Measurements from ENCODE around the gene DELE1. TPM values are rescaled to one million over a fixed set of nuclear protein-coding genes. Genes with fewer than 3 reads are reported as not detected.

Gene DELE1
- total RNA-seq, 1 experiment from 2014 or later = 35.1 TPM

DNA sequence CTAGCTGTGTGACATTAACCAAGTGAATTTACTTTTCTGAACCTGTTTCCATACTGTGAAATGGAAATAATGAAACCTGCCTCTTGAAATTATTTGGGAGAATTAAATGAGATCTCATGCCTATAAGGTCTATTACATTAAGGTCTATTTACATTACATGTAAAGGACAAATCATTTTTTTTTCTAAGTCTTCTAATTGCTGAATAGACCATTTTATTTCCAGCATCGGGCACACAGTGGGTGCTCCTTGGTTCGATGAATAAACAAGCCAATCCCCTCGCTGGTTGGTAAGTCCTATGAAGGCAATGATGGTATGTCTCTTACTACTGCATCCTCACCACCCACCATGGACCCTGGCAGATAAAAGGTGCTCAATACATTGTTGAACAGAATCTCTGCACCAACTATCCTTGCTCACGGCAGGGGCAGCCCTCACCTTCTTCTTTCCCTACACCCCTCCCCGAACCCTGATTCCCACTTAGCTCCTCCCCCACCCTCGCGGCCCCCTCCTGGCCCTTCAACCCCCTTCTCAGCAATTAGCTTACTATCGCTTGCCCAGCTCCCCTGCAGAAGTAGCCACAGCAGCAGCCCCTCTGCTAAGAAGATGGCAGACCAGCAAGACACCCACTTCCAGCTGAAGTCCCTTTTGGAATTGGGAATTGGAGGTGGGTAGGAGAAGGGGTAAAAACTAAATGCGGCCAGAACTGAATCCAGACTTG lies 48.5 kb upstream of the DELE1 start:
- BruUV-seq (replicated peaks) = no TSS peak
- Histone ChIP-seq H3K36me3 (ENCODE audit: insufficient read depth, low read length, poor library complexity, severe bottlenecking) (no peaks in the 10 kb centered on the region), H3K27me3 (replicated peaks; ENCODE audit: insufficient read depth, low read depth, low read length, poor library complexity) (peaks cover 49% of the 10 kb centered on the region), H3K9me3 (ENCODE audit: low read depth, low read length, poor library complexity, severe bottlenecking) (no peaks in the 10 kb centered on the region), H3K27ac (ENCODE audit: low read depth, low read length, poor library complexity, severe bottlenecking) (no peak overlapping the region), H3K4me3 (ENCODE audit: low read depth, low read length, poor library complexity, severe bottlenecking) (no peak overlapping the region), H3K4me1 (ENCODE audit: insufficient read depth, low read length, poor library complexity, severe bottlenecking) (peaks cover 24% of the 10 kb centered on the region)
- TF ChIP-seq, protein P1, sequence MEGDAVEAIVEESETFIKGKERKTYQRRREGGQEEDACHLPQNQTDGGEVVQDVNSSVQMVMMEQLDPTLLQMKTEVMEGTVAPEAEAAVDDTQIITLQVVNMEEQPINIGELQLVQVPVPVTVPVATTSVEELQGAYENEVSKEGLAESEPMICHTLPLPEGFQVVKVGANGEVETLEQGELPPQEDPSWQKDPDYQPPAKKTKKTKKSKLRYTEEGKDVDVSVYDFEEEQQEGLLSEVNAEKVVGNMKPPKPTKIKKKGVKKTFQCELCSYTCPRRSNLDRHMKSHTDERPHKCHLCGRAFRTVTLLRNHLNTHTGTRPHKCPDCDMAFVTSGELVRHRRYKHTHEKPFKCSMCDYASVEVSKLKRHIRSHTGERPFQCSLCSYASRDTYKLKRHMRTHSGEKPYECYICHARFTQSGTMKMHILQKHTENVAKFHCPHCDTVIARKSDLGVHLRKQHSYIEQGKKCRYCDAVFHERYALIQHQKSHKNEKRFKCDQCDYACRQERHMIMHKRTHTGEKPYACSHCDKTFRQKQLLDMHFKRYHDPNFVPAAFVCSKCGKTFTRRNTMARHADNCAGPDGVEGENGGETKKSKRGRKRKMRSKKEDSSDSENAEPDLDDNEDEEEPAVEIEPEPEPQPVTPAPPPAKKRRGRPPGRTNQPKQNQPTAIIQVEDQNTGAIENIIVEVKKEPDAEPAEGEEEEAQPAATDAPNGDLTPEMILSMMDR (conservative IDR thresholded peaks at IDR 0.05; ENCODE audit: low read depth, low read length) = no peak
- DNase-seq (ENCODE audit: low spot score) = no peak
- ChIA-PET CTCF (interaction anchor here (0.6 kb wide), 2 partner anchors 118 to 192 kb away, joined by 3 read pairs; no protein-coding TSS in a partner anchor), POLR2A (ENCODE audit: low non-redundant PET) (no interaction called here)
- intact Hi-C loops (cut with micrococcal nuclease; ENCODE audit: unreplicated experiment) = loop anchor here (5.0 kb wide), 1 partner anchor 283 kb away; no protein-coding TSS in a partner anchor

GRCh38 chr5:141875795-141876627 lies 47.7 kb upstream of the DELE1 start:
- Histone ChIP-seq H3K9me3 (ENCODE audit: low read depth, low read length, poor library complexity, severe bottlenecking) (no peaks in the 10 kb centered on the region), H3K4me3 (ENCODE audit: low read depth, low read length, poor library complexity, severe bottlenecking) (peak overlapping the region; percentile 42), H3K36me3 (ENCODE audit: insufficient read depth, low read length, poor library complexity, severe bottlenecking) (no peaks in the 10 kb centered on the region), H3K27ac (ENCODE audit: low read depth, low read length, poor library complexity, severe bottlenecking) (no peak overlapping the region), H3K27me3 (replicated peaks; ENCODE audit: insufficient read depth, low read depth, low read length, poor library complexity) (peaks cover 52% of the 10 kb centered on the region), H3K4me1 (ENCODE audit: insufficient read depth, low read length, poor library complexity, severe bottlenecking) (peaks cover 24% of the 10 kb centered on the region)
- no TSS peak for BruUV-seq (replicated peaks)
- POLR2A ChIA-PET (ENCODE audit: low non-redundant PET) = no interaction called here
- CTCF ChIA-PET = interaction anchor here (0.6 kb wide), 1 partner anchor 193 kb away, joined by 3 read pairs; no protein-coding TSS in a partner anchor
- DNase-seq (ENCODE audit: low spot score) = no peak
- peak; percentile 84 for TF ChIP-seq EZH2 (IDR thresholded peaks at IDR 0.05; ENCODE audit: borderline replicate concordance, low read depth, low read length, poor library complexity, severe bottlenecking)
- TF ChIP-seq, protein P1 (conservative IDR thresholded peaks at IDR 0.05; ENCODE audit: low read depth, low read length) = no peak
- intact Hi-C loops (cut with micrococcal nuclease; ENCODE audit: unreplicated experiment) = loop anchor here (5.0 kb wide), 1 partner anchor 284 kb away; no protein-coding TSS in a partner anchor

GRCh38 chr5:141876628-141877355 lies 46.9 kb upstream of the DELE1 start:
- Histone ChIP-seq H3K36me3 (ENCODE audit: insufficient read depth, low read length, poor library complexity, severe bottlenecking) (no peaks in the 10 kb centered on the region), H3K9me3 (ENCODE audit: low read depth, low read length, poor library complexity, severe bottlenecking) (no peaks in the 10 kb centered on the region), H3K27ac (ENCODE audit: low read depth, low read length, poor library complexity, severe bottlenecking) (no peak overlapping the region), H3K27me3 (replicated peaks; ENCODE audit: insufficient read depth, low read depth, low read length, poor library complexity) (peaks cover 60% of the 10 kb centered on the region), H3K4me1 (ENCODE audit: insufficient read depth, low read length, poor library complexity, severe bottlenecking) (peaks cover 24% of the 10 kb centered on the region), H3K4me3 (ENCODE audit: low read depth, low read length, poor library complexity, severe bottlenecking) (peak overlapping the region; percentile 53)
- DNase-seq (ENCODE audit: low spot score) = no peak
- CTCF ChIA-PET = interaction anchor here (3.2 kb wide), 1 partner anchor 184 kb away, joined by 42 read pairs; no protein-coding TSS in a partner anchor
- TF ChIP-seq, protein P1 (conservative IDR thresholded peaks at IDR 0.05; ENCODE audit: low read depth, low read length) = no peak
- TF ChIP-seq EZH2 (IDR thresholded peaks at IDR 0.05; ENCODE audit: borderline replicate concordance, low read depth, low read length, poor library complexity, severe bottlenecking) = peak; percentile 63
- intact Hi-C loops (cut with micrococcal nuclease; ENCODE audit: unreplicated experiment) = loop anchor here (5.0 kb wide), 1 partner anchor 284 kb away; no protein-coding TSS in a partner anchor
- POLR2A ChIA-PET (ENCODE audit: low non-redundant PET) = no interaction called here
- BruUV-seq (replicated peaks) = no TSS peak
